Testis (tissue), 2 donors: ENCODE results near the gene CROCC2.

ENCODE experiments used
- CTCF ChIP-seq, 3 experiments: fragments of 450-650 bp in 2 of 3; fragments of 200-600 bp in 1 of 3; sonication (generic) in 1 of 3; IDR thresholded peaks; one replicate each; pipeline ENCODE4 v1.5.1; 2016 to 2019; ENCODE audit warnings: antibody characterized with exemption in 3 of 3, mild to moderate bottlenecking in 2 of 3, moderate library complexity in 1 of 3
- POLR2A ChIP-seq: fragments of 450-650 bp; IDR thresholded peaks from one replicate; pipeline ENCODE4 v1.6.1; 2017; ENCODE audit warnings: antibody characterized with exemption, mild to moderate bottlenecking, moderate library complexity

GRCh38 chr2:240925191-240925567, 19.0 kb downstream of the CROCC2 start:
- TF ChIP-seq CTCF (IDR thresholded peaks at IDR 0.05), result no peak
- no peak for TF ChIP-seq POLR2A
